H9 (cell line): ENCODE measurements around the gene RTL9. TPM values are rescaled to one million over a fixed set of nuclear protein-coding genes. Genes with fewer than 3 reads are reported as not detected.

ENCODE experiments used
- DNase-seq: peaks from one replicate; pipeline ENCODE4 v3.0.0-alpha.2; 2017
- H2AFZ ChIP-seq: one replicate; pipeline ENCODE4 v1.6.1; 2013; ENCODE audit warnings: mild to moderate bottlenecking, low read length, control low read depth, moderate library complexity
- H2AK5ac ChIP-seq: 2 replicates; pipeline ENCODE4 v1.6.1; 2013; ENCODE audit warnings: low read length, control low read depth, mixed read lengths; ENCODE audit not compliant: insufficient read length
- H2BK120ac ChIP-seq: one replicate; pipeline ENCODE4 v1.6.1; 2013; ENCODE audit warnings: low read depth, mild to moderate bottlenecking, low read length, control low read depth, inconsistent platforms; ENCODE audit not compliant: poor library complexity, severe bottlenecking
- H2BK12ac ChIP-seq: 2 replicates; pipeline ENCODE4 v1.6.1; 2013; ENCODE audit warnings: low read length, control low read depth, mixed read lengths, low read depth; ENCODE audit not compliant: insufficient read length
- H2BK15ac ChIP-seq: 2 replicates; pipeline ENCODE4 v1.6.1; 2013; ENCODE audit warnings: low read depth, low read length, control low read depth
- H2BK20ac ChIP-seq: one replicate; pipeline ENCODE4 v1.6.1; 2013; ENCODE audit warnings: low read depth, mild to moderate bottlenecking, low read length, control low read depth, inconsistent platforms; ENCODE audit not compliant: poor library complexity, severe bottlenecking
- H2BK5ac ChIP-seq: 2 replicates; pipeline ENCODE4 v1.6.1; 2013; ENCODE audit warnings: low read length, control low read depth, mixed read lengths; ENCODE audit not compliant: insufficient read length
- H3K14ac ChIP-seq: 2 replicates; pipeline ENCODE4 v1.6.1; 2013; ENCODE audit warnings: low read length, control low read depth; ENCODE audit not compliant: insufficient read depth
- H3K18ac ChIP-seq: 2 replicates; pipeline ENCODE4 v1.6.1; 2013; ENCODE audit warnings: low read depth, mild to moderate bottlenecking, mixed read lengths, low read length, control low read depth; ENCODE audit not compliant: insufficient read length
- H3K23ac ChIP-seq: 2 replicates; pipeline ENCODE4 v1.6.1; 2013; ENCODE audit warnings: low read length, control low read depth, mixed read lengths, low read depth; ENCODE audit not compliant: insufficient read length
- H3K23me2 ChIP-seq: 2 replicates; pipeline ENCODE4 v1.6.1; 2013; ENCODE audit warnings: low read depth, mild to moderate bottlenecking, mixed read lengths, low read length, control low read depth; ENCODE audit not compliant: insufficient read length, poor library complexity, severe bottlenecking
- H3K27ac ChIP-seq: 2 replicates; pipeline ENCODE4 v1.5.1; 2013; ENCODE audit warnings: low read length, control low read depth, mixed read lengths, low read depth; ENCODE audit not compliant: insufficient read length
- H3K27me3 ChIP-seq: 2 replicates; pipeline ENCODE4 v1.6.1; 2013; ENCODE audit warnings: low read length, control low read depth, inconsistent platforms; ENCODE audit not compliant: insufficient read depth
- H3K4ac ChIP-seq: 2 replicates; pipeline ENCODE4 v1.6.1; 2013; ENCODE audit warnings: low read depth, mild to moderate bottlenecking, control low read depth, inconsistent platforms, low read length, moderate library complexity
- H3K4me1 ChIP-seq: 2 replicates; pipeline ENCODE4 v1.6.1; 2013; ENCODE audit warnings: low read length, control low read depth, inconsistent platforms; ENCODE audit not compliant: insufficient read depth
- H3K4me2 ChIP-seq: 2 replicates; pipeline ENCODE4 v1.6.1; 2013; ENCODE audit warnings: low read length, control low read depth, mixed read lengths; ENCODE audit not compliant: insufficient read length, insufficient read depth
- H3K56ac ChIP-seq: 2 replicates; pipeline ENCODE4 v1.6.1; 2013; ENCODE audit warnings: low read depth, mild to moderate bottlenecking, mixed read lengths, low read length, control low read depth; ENCODE audit not compliant: insufficient read length
- H3K79me1 ChIP-seq: 2 replicates; pipeline ENCODE4 v1.6.1; 2013; ENCODE audit warnings: low read depth, mild to moderate bottlenecking, moderate library complexity, low read length, control low read depth, inconsistent platforms; ENCODE audit not compliant: insufficient read depth, poor library complexity, severe bottlenecking
- H3K79me2 ChIP-seq: 2 replicates; pipeline ENCODE4 v1.6.1; 2013; ENCODE audit warnings: low read length, control low read depth, inconsistent platforms; ENCODE audit not compliant: insufficient read depth
- H3K9ac ChIP-seq: 2 replicates; pipeline ENCODE4 v1.6.1; 2013; ENCODE audit warnings: low read length, control low read depth, mixed read lengths; ENCODE audit not compliant: insufficient read length; ENCODE audit errors: extremely low read depth
- H3K9me3 ChIP-seq: one replicate; pipeline ENCODE4 v1.6.1; 2013; ENCODE audit warnings: low read depth, low read length, inconsistent platforms; ENCODE audit not compliant: control insufficient read depth
- H3T11ph ChIP-seq: one replicate; pipeline ENCODE4 v1.6.1; 2013; ENCODE audit warnings: mild to moderate bottlenecking, low read length, control low read depth, inconsistent platforms
- H4K20me1 ChIP-seq: one replicate; pipeline ENCODE4 v1.6.1; 2013; ENCODE audit not compliant: control insufficient read depth, insufficient read length, insufficient read depth
- H4K5ac ChIP-seq: 2 replicates; pipeline ENCODE4 v1.6.1; 2013; ENCODE audit warnings: low read depth, mild to moderate bottlenecking, mixed read lengths, low read length, control low read depth; ENCODE audit not compliant: insufficient read length
- H4K8ac ChIP-seq: replicated peaks from 2 replicates; pipeline ENCODE4 v1.6.1; 2013; ENCODE audit warnings: low read length, control low read depth, mixed read lengths, low read depth; ENCODE audit not compliant: insufficient read length
- H4K91ac ChIP-seq: 2 replicates; pipeline ENCODE4 v1.6.1; 2013; ENCODE audit warnings: low read depth, mild to moderate bottlenecking, moderate library complexity, mixed read lengths, low read length, control low read depth; ENCODE audit not compliant: insufficient read length
- H3K27ac Mint-ChIP-seq, 3 experiments: 2 replicates in 2 of 3; 3 replicates in 1 of 3; pipeline ENCODE4 v1.8.0; 2020 to 2021; ENCODE audit warnings: mixed read lengths in 3 of 3, mild to moderate bottlenecking in 1 of 3, moderate library complexity in 1 of 3
- H3K27me3 Mint-ChIP-seq: 2 replicates; pipeline ENCODE4 v1.8.0; 2021; ENCODE audit warnings: low read depth, mild to moderate bottlenecking, moderate library complexity, mixed read lengths
- H3K36me3 Mint-ChIP-seq, 3 experiments: 2 replicates in 2 of 3; 3 replicates in 1 of 3; pipeline ENCODE4 v1.8.0; 2020 to 2021; ENCODE audit warnings: low read depth in 3 of 3, mixed read lengths in 3 of 3; ENCODE audit not compliant: insufficient read depth in 1 of 3
- H3K4me1 Mint-ChIP-seq, 2 experiments: 2 replicates each; pipeline ENCODE4 v1.8.0; 2020; ENCODE audit warnings: mixed read lengths in 2 of 2
- H3K4me3 Mint-ChIP-seq, 2 experiments: 2 replicates in 1 of 2; 3 replicates in 1 of 2; pipeline ENCODE4 v1.8.0; 2020 to 2021; ENCODE audit warnings: mild to moderate bottlenecking in 2 of 2, mixed read lengths in 2 of 2, moderate library complexity in 1 of 2
- H3K9me3 Mint-ChIP-seq, 2 experiments: 2 replicates in 1 of 2; 3 replicates in 1 of 2; pipeline ENCODE4 v1.8.0; 2020; ENCODE audit warnings: mild to moderate bottlenecking in 2 of 2, mixed read lengths in 2 of 2, moderate library complexity in 1 of 2
- CTCF ChIP-seq: fragments of 200-600 bp; sonication (generic); conservative IDR thresholded peaks from 3 replicates; pipeline ENCODE4 v1.8.0; 2021; ENCODE audit warnings: antibody characterized with exemption, mild to moderate bottlenecking
- WGBS: extraction: QIAGEN DNeasy Blood & Tissue Kit; methylation state at CpG from one replicate; pipeline ENCODE4 v1.1.7; 2013; ENCODE audit warnings: missing lambda C conversion rate, low lambda C conversion rate, mixed read lengths; ENCODE audit not compliant: insufficient read length; ENCODE audit errors: extremely low coverage; 5-methylcytosine and 5-hydroxymethylcytosine counted together
- total RNA-seq: library from RNA; stranded (reverse); gene quantifications from 2 replicates; pipeline ENCODE4 v1.2.1, GENCODE V29; 2021

RTL9 gene
- total RNA-seq, 1 experiment from 2014 or later = 0.13 TPM

DNA sequence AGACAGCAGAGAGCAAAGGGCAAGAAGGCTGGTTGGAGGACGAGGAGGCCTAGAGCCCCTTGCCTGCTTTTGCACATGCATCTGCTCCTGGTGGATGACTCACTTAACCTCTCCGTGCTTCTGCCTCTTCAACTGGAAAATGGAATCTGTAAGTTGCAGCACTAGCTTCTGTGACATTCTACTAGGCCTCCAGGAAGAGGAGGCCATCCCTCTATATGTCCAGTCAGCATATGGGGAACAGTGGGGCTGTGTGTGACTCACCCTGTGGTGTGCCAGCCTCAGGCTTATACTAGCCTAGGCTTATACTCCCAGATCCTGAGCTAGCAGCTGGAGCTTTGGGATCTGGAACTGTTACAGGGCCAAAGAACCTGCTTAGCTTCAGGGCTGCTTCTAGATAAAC is 36.0 kb downstream of the RTL9 start:
- peaks cover 8 to 15% of the 10 kb centered on the region in 2 experiments for H3K4me1 Mint-ChIP-seq
- no peaks in the 10 kb centered on the region for H3K79me2 ChIP-seq
- H2BK120ac ChIP-seq = no peak overlapping the region
- H3K4ac ChIP-seq = no peak overlapping the region
- no peak overlapping the region for H3K18ac ChIP-seq
- no peak overlapping the region for H4K5ac ChIP-seq
- TF ChIP-seq CTCF = no peak
- no peak overlapping the region for H3K27ac Mint-ChIP-seq
- no peak overlapping the region for H4K91ac ChIP-seq
- no peak for DNase-seq
- H3K23ac ChIP-seq = no peak overlapping the region
- H3K9me3 ChIP-seq = no peaks in the 10 kb centered on the region
- no peak overlapping the region for H3K14ac ChIP-seq
- no peak overlapping the region for H3K4me2 ChIP-seq
- H2BK20ac ChIP-seq = no peak overlapping the region
- no peak overlapping the region for H3K9ac ChIP-seq
- H3K4me3 Mint-ChIP-seq = no peak overlapping the region
- no peak overlapping the region for H3K56ac ChIP-seq
- no CpG with 5 or more reads among the region's 2 CpGs for WGBS
- no peaks in the 10 kb centered on the region for H3K27me3 ChIP-seq
- H3K36me3 Mint-ChIP-seq = no peaks in the 10 kb centered on the region
- no peak overlapping the region for H2BK12ac ChIP-seq
- H3K27me3 Mint-ChIP-seq = no peaks in the 10 kb centered on the region; the same call in none of the 2 replicates
- H3K9me3 Mint-ChIP-seq = no peaks in the 10 kb centered on the region
- no peaks in the 10 kb centered on the region for H4K20me1 ChIP-seq
- H3K23me2 ChIP-seq = no peaks in the 10 kb centered on the region
- no peak overlapping the region for H3T11ph ChIP-seq
- H3K79me1 ChIP-seq = no peaks in the 10 kb centered on the region
- no peak overlapping the region for H2BK15ac ChIP-seq
- H2AK5ac ChIP-seq = no peak overlapping the region
- H2AFZ ChIP-seq = no peak overlapping the region
- no peak overlapping the region for H2BK5ac ChIP-seq
- no peaks in the 10 kb centered on the region for H3K4me1 ChIP-seq
- H3K27ac ChIP-seq = no peak overlapping the region
- no peak overlapping the region for H4K8ac ChIP-seq
